Adrenal gland (tissue), 5 donors: ENCODE measurements around the gene RNLS.

ENCODE experiments used
- CTCF ChIP-seq, 6 experiments: fragments of 450-650 bp in 4 of 6; fragments of 200-600 bp in 2 of 6; sonication (generic) in 1 of 6; IDR thresholded peaks; 1 replicate in 5 of 6; 2 replicates in 1 of 6; pipeline versions ENCODE4 v1.5.1 to v1.8.0; 2016 to 2021; ENCODE audit warnings: antibody characterized with exemption in 6 of 6, mild to moderate bottlenecking in 2 of 6, moderate library complexity in 1 of 6
- POLR2A ChIP-seq, 2 donors: fragments of 450-650 bp; IDR thresholded peaks; one replicate each; pipeline ENCODE4 v1.6.1; 2017; ENCODE audit warnings: antibody characterized with exemption in 2 of 2, mild to moderate bottlenecking in 2 of 2, moderate library complexity in 1 of 2
- donor health status: DM: no; HTN: no; CAD: no.

GRCh38 chr10:88557256-88557655 lies 25.9 kb downstream of the RNLS start:
- no peak for TF ChIP-seq POLR2A (IDR thresholded peaks at IDR 0.05)
- no peak for TF ChIP-seq CTCF (IDR thresholded peaks at IDR 0.05)
